HT-29 (cell line): ENCODE data around the gene TUBGCP5. TPM values are rescaled to one million over a fixed set of nuclear protein-coding genes. Genes with fewer than 3 reads are reported as not detected.

Experiments used
- DNase-seq: peaks from one replicate; pipeline ENCODE4 v3.0.0-alpha.2; 2015; ENCODE audit warnings: low spot score
- total RNA-seq: library from RNA; depleted of rRNA; stranded (reverse); fragments of >200 nt; shearing (Covaris generic); gene quantifications from 2 replicates; pipeline ENCODE4 v1.2.3, GENCODE V29; 2014

Gene TUBGCP5
- total RNA-seq, 1 experiment from 2014 or later = 10.5 TPM

DNA sequence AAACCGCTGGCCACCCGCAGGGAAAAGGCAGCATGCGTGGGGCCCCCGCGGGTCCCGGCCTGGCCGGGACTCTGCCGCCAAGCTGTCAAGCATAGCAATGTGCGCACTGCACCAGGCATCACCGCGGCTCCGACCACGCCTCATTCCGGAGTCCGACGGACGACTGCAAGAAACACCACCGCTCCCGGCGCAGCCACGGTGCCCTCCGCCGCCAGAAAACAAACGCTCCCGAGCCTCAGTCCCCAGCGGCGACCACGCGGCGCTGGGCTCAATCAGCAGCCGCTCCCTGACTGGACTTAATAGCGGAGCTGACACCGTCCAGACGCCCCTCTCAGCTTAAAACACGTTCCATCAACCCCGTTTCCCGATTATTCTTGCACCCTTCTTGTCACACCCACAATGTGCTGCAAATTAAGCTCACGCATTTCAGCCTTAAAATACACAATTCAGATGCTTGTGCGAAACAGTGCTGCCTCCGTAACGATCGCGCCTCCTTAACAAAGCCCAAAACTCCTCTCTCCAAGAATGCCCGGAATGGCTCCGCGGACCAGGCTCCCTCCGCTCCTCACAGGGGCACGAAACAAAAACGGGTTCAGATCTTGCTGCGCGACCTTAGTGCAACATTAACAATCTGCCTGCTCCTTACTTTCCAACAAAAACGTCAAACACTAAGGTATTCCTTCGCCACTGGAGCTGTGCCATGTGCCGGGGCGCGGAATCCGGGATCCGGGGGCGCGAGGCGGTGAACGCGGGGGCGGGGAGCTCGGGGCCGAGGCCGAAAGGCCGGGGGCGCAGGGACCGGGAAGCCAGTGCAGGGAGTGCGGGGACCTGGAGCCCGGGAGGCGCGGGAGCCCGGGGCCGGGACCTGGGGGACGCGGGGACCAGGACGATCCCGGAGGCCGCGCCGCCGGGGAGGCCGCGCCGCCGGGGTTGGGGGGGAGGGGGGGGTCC, 59.9 kb downstream of the TUBGCP5 start:
- peak; percentile 74 for DNase-seq

DNA sequence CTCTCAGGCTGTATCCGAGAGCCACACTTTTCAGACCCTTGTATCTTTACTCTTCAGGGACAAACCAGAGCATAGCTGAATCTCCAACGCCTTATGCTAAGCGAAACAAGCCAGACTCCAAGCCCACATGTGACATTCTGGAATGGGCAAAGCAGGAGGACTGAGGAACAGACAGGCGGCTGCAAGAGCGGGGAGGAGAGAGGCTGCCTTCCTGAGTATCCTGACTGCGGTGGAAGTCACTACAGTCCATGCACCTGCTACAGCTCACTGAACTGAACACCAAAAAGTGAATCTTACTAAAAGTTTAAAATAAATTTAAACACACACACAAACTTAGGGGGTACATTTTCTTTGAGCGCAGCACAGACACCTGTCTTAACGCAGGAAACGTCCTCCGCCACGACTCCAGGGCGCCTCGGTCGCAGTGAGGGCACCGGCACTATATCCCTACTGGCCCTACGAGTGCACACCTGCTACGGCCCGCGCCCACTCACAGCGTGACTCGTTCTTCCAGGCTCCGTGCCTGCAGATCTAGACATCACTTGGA, 60.6 kb downstream of the TUBGCP5 start:
- peak; percentile 60 for DNase-seq

DNA sequence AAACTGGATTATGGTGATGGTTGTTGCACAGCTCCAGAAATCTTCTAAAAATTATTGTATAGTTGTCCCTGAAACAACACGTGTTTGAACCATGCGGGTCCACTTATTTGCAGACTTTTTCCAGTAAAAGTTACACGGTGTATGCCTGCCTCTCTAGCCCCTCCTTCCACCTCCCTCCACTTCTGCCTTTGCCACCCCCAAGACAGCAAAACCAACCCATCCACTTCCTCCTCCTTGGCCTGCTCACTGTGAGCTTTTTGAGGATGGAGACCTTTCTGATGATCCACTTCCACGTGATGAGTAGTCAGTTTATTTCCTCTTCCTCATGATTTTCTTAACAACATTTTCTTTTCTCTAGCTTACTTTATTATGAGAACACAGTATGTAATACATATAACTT, 64.6 kb downstream of the TUBGCP5 start:
- no peak for DNase-seq

- DNase-seq = no peak
Observed at GRCh38 chr15:22973987-22974386, 65.4 kb downstream of the TUBGCP5 start.

DNA sequence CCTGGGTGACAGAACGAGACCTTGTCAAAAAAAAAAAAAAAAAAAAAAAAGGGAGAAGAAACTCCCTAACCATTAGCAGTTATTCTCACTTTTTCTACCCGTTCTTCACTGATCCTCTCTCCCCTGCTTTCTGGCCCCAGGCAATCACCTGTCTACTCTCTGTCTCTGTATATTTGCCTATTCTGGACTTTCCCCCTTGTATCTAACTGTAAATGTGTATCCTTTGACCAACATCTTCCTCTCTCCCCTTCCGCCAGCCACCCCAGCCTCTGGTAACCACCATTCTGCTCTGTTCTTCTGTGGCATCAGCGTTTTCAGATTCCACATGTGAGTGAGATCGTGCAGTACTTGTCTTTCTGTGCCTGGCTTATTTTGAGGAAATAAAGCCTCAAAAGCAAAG, 66.1 kb downstream of the TUBGCP5 start:
- DNase-seq = no peak

DNA sequence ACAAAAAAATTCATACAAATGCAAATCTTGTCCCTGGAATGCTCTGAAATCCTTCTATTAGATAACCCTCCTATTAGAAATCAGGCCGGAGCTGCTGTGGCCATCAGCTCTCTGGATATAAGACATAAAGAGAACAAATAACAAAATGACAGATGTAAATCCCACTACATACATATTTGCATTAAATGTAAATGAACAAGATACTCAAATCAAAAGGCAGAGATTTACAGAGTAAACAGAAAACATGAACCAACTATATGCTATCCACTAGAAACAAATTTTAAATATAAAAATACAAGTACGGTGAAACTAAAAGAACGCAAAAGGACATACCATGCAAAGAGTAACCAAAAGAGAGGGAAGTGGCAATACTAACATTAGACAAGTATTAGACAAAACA, 69.9 kb downstream of the TUBGCP5 start:
- DNase-seq = no peak

DNA sequence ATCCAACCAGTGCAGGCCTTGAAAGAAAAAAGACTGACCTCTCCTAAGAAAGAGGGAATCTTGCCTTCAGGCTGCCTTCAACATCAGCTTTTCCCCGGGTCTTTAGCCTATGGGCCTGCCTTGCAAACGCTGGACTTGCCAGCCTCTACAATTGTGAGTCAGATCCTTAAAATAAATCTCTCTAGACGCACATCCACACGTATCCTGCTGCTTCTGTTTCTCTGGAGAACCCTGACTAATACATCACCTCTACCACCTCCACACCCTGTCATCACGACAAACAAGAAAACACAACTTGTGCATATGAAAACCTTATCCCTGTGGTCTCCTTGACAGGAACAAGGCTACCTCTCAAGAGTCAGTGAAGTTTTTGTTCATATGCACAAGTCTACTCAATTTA, 71.0 kb downstream of the TUBGCP5 start:
- DNase-seq = no peak

DNA sequence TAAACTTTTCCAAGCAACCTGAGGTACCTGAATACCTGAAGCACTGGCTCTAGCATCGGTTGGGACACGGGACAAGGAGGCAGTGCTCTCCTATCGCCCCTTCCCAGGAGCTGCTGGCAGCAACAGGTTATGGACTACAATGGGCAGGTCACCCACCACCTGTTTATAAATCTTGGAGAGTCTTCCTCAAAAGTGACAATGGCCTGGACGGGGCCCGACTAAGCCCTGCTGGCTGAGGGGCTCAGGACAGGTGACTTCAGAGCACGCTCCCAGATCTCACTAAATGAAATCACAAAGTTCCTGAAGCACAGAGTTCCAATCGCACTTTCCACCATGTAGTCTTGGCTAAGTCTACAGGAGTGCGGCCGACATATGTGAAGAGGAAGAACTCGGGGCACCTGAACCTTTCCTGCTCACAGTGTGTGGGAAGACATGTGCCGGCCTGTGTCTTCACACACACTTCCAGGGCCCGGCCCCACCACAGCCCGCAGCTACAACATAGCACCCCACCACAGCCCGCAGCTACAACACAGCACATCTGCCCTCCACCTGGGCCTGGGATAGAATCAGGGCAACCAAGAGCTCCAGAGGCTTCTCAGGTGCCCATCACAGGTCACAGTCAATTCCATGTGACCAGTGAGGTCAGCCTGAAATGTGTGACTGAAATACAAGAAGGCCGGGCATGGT, 72.1 kb downstream of the TUBGCP5 start:
- no peak for DNase-seq

GRCh38 chr15:22966321-22967083, 72.9 kb downstream of the TUBGCP5 start:
- DNase-seq = no peak

DNA sequence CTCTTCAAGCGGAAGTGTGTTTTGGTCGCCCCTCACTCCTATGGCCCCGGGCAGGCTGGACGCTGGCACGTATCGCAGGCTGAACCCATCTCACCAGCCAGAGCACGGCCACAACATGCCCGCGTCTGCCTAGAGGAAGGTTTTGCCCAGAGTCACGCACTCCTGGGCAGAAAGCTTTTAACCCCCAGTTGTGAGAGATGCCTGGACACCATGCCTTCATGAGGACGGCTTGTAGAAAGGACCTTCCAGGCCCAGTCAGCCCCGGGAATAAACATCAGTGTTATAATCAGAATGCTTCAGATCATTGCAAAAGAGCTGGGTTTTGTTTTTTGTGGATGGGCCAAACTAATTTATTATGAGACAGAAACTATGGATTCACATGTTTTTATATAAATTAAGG, 75.7 kb downstream of the TUBGCP5 start:
- no peak for DNase-seq

DNA sequence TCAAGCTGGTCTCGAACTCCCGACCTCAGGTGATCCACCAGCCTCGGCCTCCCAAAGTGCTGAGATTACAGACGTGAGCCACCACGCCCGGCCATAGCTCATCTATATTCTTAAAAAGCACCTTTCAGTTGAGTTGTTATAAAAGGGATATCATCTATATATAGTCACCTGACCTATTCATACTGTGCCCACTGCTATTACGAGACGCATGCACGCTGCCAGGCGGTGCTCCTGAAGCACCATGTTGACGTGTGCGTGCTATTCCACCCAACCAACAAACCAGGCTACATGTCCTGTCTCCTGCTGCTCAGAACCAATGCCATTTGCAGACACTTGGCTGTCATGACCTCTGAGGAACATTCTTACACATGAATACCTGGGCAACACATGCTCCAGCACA, 76.8 kb downstream of the TUBGCP5 start:
- no peak for DNase-seq

GRCh38 chr15:22961762-22962161, 77.6 kb downstream of the TUBGCP5 start:
- DNase-seq = no peak

- no peak for DNase-seq
Observed at GRCh38 chr15:22960556-22960955, 78.8 kb downstream of the TUBGCP5 start.

DNA sequence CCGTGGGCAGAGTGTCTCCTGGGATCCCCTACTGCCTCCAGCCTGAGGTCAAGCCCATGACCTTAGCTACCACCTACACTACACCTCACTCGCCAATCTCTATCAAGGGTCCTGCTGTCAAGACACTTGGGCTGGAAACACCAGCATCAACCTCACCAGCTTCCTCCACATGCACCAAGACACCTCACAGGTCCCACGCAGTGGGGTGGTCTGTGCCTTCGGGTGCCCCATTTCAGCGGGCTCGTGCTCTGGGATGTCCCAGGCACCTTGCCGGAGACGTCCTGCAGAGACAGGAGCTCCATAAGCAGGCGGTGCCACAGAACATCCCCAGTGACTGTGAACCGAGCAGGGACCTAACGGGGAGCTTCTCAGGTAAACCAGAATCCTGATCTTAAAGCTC, 79.2 kb downstream of the TUBGCP5 start:
- DNase-seq = no peak

DNA sequence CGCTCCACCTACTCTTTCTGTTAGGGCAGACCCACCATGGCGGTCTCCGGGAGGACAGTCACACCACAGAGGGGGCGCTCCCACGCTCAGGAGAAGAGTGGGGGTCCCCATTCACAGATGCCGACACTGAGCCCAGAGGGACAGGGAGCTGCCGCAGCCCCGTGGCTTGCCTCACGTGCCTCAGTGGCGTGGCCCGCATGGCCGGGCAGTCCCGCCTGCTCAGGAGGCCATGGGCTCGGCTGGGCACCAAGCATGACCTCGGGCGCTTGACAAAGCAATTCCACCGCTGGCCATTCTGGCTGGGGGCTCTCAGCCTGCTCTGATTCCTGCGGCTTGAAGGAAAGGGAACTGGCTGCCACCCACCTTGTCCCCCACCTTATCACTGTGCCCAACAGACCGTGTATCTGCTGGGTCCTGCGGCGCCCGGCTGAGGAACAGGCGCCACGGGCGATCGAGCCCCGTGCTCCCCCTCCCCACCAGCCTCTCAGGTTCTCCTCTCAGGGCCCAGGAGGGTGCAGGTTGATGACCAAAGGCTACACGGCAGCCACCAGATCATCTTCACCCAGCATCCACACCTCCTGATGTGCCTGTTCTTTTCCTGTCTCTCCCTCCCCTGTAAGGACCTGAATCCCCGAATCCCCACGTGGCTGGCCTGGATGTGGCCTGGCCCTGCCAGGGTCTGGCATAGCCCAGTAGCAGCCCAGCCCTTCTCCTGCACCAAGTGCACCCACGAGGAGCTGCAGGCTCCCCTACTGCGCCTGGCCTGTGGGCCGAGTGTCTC, 79.9 kb downstream of the TUBGCP5 start:
- no peak for DNase-seq

DNA sequence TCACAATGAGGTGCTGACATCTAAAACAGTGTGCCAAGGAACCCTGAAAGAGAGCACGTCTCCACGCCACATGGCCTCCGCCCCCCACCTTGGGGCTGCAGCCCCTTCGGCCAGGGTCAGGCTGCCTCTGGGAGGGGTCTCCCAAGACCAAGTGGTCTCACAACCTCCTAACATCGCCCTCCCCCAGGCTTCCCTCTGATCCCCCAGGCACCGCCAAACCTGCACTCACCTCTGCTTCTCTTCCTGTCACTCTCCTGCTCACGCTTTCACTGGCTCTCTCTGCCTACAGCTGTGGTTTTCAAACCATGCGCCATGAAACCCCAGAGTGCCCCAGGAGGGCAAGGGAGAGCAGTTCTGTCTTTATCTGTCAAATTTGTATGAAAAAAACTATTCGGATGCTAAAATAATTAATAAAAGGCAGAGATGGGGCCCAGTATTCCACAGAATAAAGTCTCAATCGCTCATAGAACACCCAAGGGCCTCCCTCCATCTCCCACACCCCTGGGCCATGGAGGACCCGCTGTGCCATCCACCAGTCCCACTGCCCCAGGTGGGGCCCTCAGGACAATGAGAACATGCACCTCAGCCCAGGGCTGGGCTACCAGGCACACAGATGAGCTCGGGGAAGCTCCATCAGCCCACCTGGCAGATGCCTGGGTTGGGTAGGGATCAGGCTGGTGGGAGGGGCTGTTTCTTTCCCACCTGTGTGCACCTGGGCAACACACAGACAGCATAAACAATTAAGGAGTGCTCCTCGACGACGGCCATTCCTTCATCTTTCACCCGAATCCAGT, 80.7 kb downstream of the TUBGCP5 start:
- DNase-seq = no peak

- no peak for DNase-seq
Observed at GRCh38 chr15:22956978-22957260, 82.5 kb downstream of the TUBGCP5 start.

DNA sequence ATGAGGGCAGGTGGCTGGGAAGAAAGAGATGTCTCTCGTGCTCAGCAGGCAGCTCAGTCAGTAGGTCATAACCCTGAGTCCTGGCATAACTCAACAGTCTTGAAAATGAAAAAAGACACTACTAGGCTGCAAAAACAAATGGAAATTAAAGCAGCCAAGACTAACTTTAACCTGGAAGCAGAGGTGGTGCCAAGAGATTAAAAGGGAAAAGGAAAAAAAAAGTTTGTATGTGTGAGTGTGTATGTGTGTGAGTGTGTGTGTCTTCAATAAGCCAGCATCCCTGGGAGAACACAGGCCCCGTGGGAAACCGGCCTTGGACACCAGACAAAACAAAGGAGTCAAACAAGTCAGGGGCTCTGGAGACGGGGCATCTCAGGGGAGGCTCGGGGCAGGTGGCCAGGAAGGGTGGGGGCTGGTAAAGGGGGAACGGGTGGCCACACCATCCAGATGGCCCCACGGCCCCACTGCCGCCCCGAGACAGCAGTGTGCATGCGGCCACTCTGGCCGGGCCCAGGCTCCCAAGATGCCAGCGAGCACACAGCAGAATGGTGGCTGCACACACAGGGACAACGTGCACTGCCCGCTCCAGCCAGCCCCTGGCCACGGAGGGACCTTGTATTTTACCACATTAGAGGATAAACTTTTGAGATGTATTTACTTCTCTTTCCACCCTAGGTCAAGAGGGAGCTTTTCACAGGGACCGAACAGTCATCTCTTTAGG, 83.0 kb downstream of the TUBGCP5 start:
- DNase-seq = no peak

DNA sequence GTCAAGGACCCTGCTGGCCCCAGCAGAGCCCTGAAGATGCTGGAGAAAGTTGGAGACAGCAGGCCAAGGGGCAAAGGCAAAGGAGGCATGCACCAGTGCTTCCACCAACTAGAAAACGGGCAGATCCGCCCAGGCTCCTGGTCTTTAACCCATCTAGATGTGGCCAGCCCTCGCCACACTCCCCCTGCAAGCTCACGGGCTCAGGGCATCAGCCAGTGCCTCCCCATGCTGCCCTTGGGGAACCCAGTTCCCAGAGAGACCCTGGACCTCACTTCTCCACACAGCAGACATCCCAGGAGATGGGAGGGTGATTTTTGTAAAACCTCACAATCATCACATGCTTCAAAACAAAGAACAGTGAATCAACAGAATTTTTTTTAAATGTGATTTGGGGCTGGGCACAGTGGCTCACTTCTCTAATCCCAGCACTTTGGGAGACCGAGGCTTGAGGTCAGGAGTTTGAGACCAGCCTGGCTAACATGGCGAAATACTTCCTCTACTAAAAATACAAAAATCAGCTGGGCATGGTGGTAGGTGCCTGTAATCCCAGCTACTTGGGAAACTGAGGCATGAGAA, 83.7 kb downstream of the TUBGCP5 start:
- DNase-seq = no peak
